ENCODE measurements around the gene MRPS34.

DNA sequence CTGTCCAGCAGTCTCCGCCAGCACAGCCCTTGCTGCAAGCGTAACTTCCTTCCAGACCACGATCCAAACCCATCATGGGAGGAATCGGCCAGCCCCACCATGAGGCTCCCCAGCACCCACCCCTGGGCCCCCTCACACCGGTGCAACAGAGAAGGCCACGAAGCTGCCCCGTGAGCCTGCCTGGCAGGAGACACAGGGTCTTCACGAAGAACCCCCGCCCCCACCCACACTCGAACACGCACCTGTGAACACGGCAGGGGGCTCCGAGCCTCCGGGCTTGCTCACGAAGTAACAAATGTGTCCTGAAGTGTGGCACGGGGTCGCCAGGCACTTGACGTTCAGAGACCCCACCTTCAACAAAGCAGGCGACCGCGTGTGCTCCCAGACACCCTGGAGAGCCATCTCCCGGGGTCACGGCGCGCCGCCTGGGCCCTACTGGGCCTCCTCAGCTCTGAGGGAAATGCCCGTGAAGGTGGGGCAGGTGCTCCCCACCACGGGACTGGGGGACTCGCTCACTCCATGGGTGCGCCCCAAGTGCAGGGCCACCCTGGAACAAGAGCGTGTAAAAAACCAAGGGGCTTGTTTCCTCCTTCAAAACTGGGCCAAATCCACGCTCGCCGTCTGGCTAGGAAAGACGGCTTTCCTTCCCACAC lies 46.1 kb upstream of the MRPS34 start:
- TF ChIP-seq KLF16 (tag by site-specific recombination; IDR thresholded peaks at IDR 0.05) (no peak), GLI4 (tag by site-specific recombination; IDR thresholded peaks at IDR 0.05) (no peak), ZNF623 (tag by site-specific recombination; IDR thresholded peaks at IDR 0.05) (no peak)
